Endodermal cell (in vitro differentiated cells): ENCODE data around the gene OR8J3. TPM values are rescaled to one million over a fixed set of nuclear protein-coding genes. Genes with fewer than 3 reads are reported as not detected.

Experiments used
- DNase-seq: peaks from one replicate; pipeline ENCODE4 v3.0.0-alpha.2; 2017
- H3K27ac ChIP-seq: 2 replicates; pipeline ENCODE4 v1.5.1; 2013; ENCODE audit warnings: mild to moderate bottlenecking, low read depth, low read length, moderate library complexity
- H3K27me3 ChIP-seq: 2 replicates; pipeline ENCODE4 v1.6.1; 2013; ENCODE audit warnings: mild to moderate bottlenecking, low read length, moderate library complexity; ENCODE audit not compliant: insufficient read depth, control insufficient read depth, poor library complexity, severe bottlenecking
- H3K36me3 ChIP-seq: 2 replicates; pipeline ENCODE4 v1.7.0; 2013; ENCODE audit warnings: mild to moderate bottlenecking, low read length, moderate library complexity; ENCODE audit not compliant: control insufficient read depth, insufficient read depth
- H3K4me1 ChIP-seq: one replicate; pipeline ENCODE4 v1.7.0; 2013; ENCODE audit warnings: low read length; ENCODE audit not compliant: control insufficient read depth, insufficient read depth
- H3K4me3 ChIP-seq: 2 replicates; pipeline ENCODE4 v1.5.1; 2013; ENCODE audit warnings: mild to moderate bottlenecking, low read length, moderate library complexity
- H3K9ac ChIP-seq: 2 replicates; pipeline ENCODE4 v1.6.1; 2013; ENCODE audit warnings: mild to moderate bottlenecking, low read length, moderate library complexity; ENCODE audit not compliant: poor library complexity, severe bottlenecking; ENCODE audit errors: extremely low read depth
- H3K9me3 ChIP-seq: 2 replicates; pipeline ENCODE4 v1.6.1; 2013; ENCODE audit warnings: mild to moderate bottlenecking, low read length, moderate library complexity; ENCODE audit not compliant: control insufficient read depth
- H3K27ac Mint-ChIP-seq: 2 replicates; pipeline ENCODE4 v1.8.0; 2020; ENCODE audit warnings: mixed read lengths
- H3K27me3 Mint-ChIP-seq: 2 replicates; pipeline ENCODE4 v1.8.0; 2021; ENCODE audit warnings: mild to moderate bottlenecking, mixed read lengths; ENCODE audit not compliant: insufficient read depth
- H3K36me3 Mint-ChIP-seq: 2 replicates; pipeline ENCODE4 v1.8.0; 2020; ENCODE audit warnings: low read depth, mixed read lengths
- H3K4me1 Mint-ChIP-seq: 2 replicates; pipeline ENCODE4 v1.8.0; 2020; ENCODE audit warnings: mixed read lengths
- H3K4me3 Mint-ChIP-seq: 2 replicates; pipeline ENCODE4 v1.8.0; 2020; ENCODE audit warnings: mild to moderate bottlenecking, moderate library complexity, mixed read lengths
- H3K9me3 Mint-ChIP-seq: 2 replicates; pipeline ENCODE4 v1.8.0; 2020; ENCODE audit warnings: mild to moderate bottlenecking, mixed read lengths
- WGBS, 2 experiments: methylation state at CpG; one replicate each; pipeline versions ENCODE4 v1.1.5 to v1.1.7; 2013; ENCODE audit warnings: missing lambda C conversion rate in 2 of 2, mixed read lengths in 1 of 2; ENCODE audit not compliant: insufficient coverage in 1 of 2, insufficient read length in 1 of 2; 5-methylcytosine and 5-hydroxymethylcytosine counted together
- total RNA-seq, 2 donors: library from RNA; stranded (reverse); fragmentation: NEBNext Ultra II Directional in 1 of 2; extraction: Animal tissue kit (Norgen Biotek cat#: 25700) in 1 of 2; gene quantifications; 2 replicates in 1 of 2; 3 replicates in 1 of 2; pipeline ENCODE4 v1.2.1, GENCODE V29; 2021
- TF ChIP-seq, protein P1 (sequence below): fragments of 200-600 bp; sonication (generic); conservative IDR thresholded peaks from 2 replicates; pipeline ENCODE4 v1.5.0; 2021; ENCODE audit warnings: antibody characterized with exemption, mild to moderate bottlenecking

OR8J3 gene
- total RNA-seq, 2 donors from 2014 or later, result not detected

DNA sequence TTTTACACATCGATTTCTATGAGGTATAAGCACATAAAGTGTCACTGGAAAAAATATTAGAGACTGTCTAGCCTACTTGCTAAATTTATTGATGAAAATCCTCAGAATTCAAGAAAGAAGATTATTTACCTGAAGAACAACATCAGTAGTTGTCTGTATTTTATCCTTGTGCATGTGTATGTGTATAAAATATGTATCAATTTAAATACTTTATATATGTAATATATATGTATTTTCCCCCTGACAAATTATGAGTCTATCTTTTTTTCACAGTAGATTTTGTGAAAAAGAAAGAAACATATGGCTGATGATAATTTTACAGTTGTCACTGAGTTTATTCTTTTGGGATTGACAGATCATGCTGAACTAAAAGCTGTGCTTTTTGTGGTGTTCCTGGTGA is 36.3 kb upstream of the OR8J3 start, which contains the start of gene OR5J2:
OR5J2 (plus strand) TSS at position 301 of the 400 bp plus-strand sequence; CDS start at position 301, 0 bp downstream.
- Histone ChIP-seq H3K9ac (no peak within 1 kb of the TSS), H3K36me3 (no peaks in the 10 kb centered on the region), H3K4me3 (no peak within 1 kb of the TSS), H3K27me3 (no peaks in the 10 kb centered on the region), H3K9me3 (peaks cover 10% of the 10 kb centered on the region), H3K27ac (no peak within 1 kb of the TSS), H3K4me1 (no peaks in the 10 kb centered on the region)
- Mint-ChIP-seq H3K9me3 (peaks cover 4% of the 10 kb centered on the region), H3K36me3 (no peaks in the 10 kb centered on the region), H3K27me3 (no peaks in the 10 kb centered on the region), H3K4me1 (no peaks in the 10 kb centered on the region), H3K27ac (no peak within 1 kb of the TSS), H3K4me3 (no peak within 1 kb of the TSS)
- no peak for DNase-seq
- WGBS, 2 experiments, result 82% methylated on average over 1 of the region's 1 CpG; no CpG with 5 or more reads in 1 of the 2 experiments
- TF ChIP-seq, protein P1, sequence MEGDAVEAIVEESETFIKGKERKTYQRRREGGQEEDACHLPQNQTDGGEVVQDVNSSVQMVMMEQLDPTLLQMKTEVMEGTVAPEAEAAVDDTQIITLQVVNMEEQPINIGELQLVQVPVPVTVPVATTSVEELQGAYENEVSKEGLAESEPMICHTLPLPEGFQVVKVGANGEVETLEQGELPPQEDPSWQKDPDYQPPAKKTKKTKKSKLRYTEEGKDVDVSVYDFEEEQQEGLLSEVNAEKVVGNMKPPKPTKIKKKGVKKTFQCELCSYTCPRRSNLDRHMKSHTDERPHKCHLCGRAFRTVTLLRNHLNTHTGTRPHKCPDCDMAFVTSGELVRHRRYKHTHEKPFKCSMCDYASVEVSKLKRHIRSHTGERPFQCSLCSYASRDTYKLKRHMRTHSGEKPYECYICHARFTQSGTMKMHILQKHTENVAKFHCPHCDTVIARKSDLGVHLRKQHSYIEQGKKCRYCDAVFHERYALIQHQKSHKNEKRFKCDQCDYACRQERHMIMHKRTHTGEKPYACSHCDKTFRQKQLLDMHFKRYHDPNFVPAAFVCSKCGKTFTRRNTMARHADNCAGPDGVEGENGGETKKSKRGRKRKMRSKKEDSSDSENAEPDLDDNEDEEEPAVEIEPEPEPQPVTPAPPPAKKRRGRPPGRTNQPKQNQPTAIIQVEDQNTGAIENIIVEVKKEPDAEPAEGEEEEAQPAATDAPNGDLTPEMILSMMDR, result no peak

DNA sequence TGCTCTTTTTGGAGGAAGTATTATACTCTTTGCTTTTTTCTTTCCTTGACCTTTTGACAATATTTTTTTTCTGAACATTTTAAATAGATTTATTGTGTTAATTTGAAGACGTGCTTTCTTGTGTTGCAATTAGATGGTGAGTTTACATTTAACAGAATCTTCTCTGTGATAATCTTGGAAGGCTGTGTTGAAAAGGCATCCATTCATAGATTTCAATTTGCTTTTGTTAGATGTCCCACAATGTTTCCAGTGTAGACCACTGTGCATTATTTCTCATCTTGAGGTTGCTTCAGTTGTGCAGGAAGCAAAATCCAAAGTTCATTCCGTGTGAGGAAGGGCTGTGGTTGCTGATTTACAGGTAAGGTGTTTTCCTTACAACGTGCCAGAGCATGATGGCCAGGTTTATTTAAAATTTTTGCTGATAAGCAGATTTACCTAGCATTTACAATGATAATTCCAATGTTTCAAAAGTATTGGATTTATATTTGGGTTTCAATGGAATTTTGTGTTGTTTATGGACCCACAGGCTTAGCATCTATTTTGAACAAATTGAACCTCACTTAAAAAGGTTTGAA is 32.3 kb upstream of the OR8J3 start:
- Mint-ChIP-seq H3K27ac (no peak overlapping the region), H3K4me1 (peaks cover 5% of the 10 kb centered on the region), H3K9me3 (no peaks in the 10 kb centered on the region), H3K4me3 (no peak overlapping the region), H3K36me3 (no peaks in the 10 kb centered on the region), H3K27me3 (no peaks in the 10 kb centered on the region)
- H3K9ac ChIP-seq, result no peak overlapping the region
- no peak overlapping the region for H3K4me3 ChIP-seq
- 92 to 96% methylated on average over 2 to 3 of the region's 3 CpGs for WGBS, 2 experiments
- no peak for DNase-seq
- H3K9me3 ChIP-seq, result no peaks in the 10 kb centered on the region
- TF ChIP-seq, protein P1, result no peak
- H3K36me3 ChIP-seq, result no peaks in the 10 kb centered on the region
- no peaks in the 10 kb centered on the region for H3K27me3 ChIP-seq
- H3K27ac ChIP-seq, result no peak overlapping the region
- no peaks in the 10 kb centered on the region for H3K4me1 ChIP-seq

DNA sequence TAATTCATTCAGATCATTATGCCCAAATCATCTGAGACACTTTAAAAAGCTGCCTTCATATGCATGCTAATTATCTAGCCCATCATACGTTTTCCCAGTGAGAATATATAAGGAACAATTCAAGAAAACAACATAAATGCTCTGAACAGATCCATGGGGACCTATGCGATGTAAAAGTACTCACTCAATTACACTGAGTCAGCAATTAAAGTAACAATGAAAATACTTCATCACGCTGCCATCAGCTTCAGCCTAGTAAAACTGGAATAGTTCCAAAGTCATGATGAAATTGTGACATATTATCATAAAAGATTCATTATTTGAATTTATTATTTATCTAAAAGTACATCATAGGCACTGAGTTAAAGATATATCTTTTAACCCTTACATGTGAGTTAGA is 23.8 kb upstream of the OR8J3 start:
- Histone ChIP-seq H3K4me3 (no peak overlapping the region), H3K4me1 (no peaks in the 10 kb centered on the region), H3K27ac (no peak overlapping the region), H3K9me3 (no peaks in the 10 kb centered on the region), H3K36me3 (no peaks in the 10 kb centered on the region), H3K9ac (no peak overlapping the region), H3K27me3 (no peaks in the 10 kb centered on the region)
- DNase-seq, result no peak
- Mint-ChIP-seq H3K9me3 (no peaks in the 10 kb centered on the region), H3K27me3 (no peaks in the 10 kb centered on the region), H3K4me3 (no peak overlapping the region), H3K4me1 (peaks cover 5% of the 10 kb centered on the region), H3K27ac (no peak overlapping the region), H3K36me3 (no peaks in the 10 kb centered on the region)
- WGBS, 2 experiments, result 83 to 91% methylated on average over 2 to 3 of the region's 3 CpGs
- TF ChIP-seq, protein P1, result no peak
